Measurements from ENCODE around the gene GXYLT2.

GXYLT2 gene, protein sequence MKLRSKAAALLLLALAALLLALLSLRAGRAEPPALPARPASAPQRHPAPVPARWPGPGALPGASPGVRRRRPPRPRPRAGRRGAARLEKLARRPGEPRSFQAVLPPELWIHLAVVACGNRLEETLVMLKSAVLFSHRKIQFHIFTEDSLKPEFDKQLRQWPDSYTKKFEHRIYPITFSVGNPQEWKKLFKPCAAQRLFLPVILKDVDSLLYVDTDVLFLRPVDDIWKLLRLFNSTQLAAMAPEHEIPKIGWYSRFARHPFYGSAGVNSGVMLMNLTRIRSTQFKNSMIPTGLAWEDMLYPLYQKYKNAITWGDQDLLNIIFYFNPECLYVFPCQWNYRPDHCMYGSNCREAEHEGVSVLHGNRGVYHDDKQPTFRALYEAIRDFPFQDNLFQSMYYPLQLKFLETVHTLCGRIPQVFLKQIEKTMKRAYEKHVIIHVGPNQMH

DNA sequence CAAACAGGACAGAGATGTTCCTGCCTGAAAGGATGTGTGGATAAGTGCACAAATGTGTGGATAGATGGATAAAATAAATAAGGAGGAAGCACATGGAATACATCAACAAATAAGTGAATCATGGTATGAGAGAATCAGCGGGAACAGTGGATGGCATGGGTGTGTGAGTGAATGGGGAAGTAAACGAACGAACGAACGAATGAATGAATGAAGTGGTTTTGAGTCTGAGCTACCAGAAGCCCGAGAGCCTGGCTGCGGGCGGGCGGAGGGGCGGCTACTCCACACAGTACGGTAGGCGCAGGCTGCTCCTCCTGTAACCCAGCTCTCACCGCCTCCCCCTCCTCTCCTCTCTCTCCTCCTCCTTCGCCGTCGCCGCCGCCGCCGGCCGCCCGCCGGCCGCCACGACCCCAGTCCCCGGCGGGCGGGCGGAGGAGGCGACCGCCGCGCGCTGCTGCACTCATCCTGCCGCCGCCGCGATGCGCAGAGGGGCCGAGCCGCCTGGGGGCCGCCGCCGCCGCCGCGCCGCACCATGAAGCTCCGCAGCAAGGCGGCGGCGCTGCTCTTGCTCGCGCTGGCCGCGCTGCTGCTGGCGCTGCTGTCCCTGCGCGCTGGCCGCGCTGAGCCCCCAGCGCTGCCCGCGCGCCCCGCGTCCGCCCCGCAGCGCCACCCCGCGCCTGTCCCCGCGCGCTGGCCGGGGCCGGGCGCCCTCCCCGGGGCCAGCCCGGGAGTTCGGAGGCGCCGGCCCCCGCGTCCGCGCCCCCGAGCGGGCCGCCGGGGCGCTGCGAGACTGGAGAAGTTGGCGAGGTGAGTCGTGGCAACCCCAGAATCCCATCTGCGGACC lies at the start of gene GXYLT2:
Gene GXYLT2 (plus strand): TSS at position 342 of the 841 bp plus-strand sequence. CDS start 188 bp downstream, at position 530.
- DNase-seq (ENCODE audit: low read depth): no peak

DNA sequence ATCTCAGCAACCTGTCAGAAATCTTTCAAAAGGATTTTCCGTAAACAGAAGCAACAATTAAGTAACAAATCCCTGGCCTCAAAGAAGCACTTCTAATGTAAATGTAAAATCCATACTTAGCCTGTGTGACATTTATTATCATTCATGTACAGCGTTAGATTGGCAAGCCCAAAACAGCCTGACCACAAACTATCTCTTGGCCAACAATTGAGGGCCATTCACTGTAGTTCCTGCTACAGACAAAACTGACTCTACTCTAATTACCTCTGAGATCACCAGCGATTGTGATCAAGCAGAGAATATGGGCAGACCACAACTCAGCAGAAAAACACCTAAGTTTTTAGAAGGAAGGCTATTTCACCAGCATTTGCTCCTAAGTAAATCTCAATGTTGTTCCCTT lies 48.8 kb upstream of the GXYLT2 start:
- no peak for DNase-seq (ENCODE audit: low read depth)

DNA sequence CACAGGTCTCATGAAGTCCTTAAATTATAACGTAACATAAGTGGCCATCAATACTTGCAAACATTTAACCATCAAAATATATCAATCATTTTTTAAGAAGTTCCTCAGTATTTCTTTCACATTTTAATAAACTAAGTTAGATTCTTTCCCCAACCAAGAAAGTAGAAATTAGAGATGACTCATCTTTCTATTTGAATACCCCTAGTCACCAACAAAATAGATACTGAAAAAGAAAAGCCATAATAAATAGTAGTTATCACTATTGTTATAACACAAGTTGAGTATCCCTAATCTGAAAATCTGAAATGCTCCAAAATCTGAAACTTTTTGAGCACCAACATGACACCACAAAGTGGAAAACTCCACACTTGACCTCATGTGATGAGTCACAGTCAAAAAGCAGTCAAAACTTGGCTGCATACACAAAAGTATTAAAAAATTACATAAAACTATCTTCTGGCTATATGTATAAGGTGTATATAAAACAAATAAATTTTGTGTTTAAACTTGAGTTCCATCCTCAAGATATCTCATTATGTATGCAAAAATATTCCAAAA lies 43.3 kb upstream of the GXYLT2 start:
- DNase-seq (ENCODE audit: low read depth): no peak

DNA sequence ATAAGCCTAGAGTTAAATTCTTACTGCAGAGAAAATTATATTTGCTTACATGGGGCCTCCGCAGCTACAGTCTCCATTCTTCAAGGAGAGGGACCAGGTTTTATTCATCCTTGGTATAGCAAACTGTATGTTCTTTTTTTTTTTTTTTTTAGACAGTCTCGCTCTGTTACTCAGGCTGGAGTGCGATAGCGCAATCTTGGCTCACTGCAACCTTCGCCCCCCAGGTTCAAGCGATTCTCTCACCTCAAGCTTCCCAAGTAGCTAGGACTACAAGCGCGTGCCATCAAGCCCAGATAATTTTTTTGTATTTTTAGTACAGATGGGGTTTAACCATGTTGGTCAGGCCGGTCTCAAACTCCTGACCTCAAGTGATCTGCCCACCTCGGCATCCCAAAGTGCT lies 41.7 kb upstream of the GXYLT2 start:
- no peak for DNase-seq (ENCODE audit: low read depth)

DNA sequence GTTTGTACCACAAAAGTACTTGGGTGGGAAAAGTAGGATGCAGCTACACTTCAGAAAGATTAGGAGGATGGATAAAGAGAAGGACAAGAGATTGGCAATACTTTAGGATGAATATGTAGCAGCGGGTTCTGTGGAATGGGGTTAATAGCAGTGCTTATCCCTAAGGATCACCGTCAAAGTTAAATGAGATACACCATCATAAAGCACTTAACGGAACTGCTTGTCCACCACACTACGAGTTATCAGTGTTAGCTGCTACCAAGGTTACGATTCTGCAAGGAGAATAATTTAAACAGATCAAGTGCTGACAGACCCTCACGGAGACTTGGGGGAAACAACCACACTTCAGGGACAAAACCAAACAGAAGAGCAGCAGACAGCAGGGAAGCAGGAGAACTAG lies 40.6 kb upstream of the GXYLT2 start:
- no peak for DNase-seq (ENCODE audit: low read depth)

DNA sequence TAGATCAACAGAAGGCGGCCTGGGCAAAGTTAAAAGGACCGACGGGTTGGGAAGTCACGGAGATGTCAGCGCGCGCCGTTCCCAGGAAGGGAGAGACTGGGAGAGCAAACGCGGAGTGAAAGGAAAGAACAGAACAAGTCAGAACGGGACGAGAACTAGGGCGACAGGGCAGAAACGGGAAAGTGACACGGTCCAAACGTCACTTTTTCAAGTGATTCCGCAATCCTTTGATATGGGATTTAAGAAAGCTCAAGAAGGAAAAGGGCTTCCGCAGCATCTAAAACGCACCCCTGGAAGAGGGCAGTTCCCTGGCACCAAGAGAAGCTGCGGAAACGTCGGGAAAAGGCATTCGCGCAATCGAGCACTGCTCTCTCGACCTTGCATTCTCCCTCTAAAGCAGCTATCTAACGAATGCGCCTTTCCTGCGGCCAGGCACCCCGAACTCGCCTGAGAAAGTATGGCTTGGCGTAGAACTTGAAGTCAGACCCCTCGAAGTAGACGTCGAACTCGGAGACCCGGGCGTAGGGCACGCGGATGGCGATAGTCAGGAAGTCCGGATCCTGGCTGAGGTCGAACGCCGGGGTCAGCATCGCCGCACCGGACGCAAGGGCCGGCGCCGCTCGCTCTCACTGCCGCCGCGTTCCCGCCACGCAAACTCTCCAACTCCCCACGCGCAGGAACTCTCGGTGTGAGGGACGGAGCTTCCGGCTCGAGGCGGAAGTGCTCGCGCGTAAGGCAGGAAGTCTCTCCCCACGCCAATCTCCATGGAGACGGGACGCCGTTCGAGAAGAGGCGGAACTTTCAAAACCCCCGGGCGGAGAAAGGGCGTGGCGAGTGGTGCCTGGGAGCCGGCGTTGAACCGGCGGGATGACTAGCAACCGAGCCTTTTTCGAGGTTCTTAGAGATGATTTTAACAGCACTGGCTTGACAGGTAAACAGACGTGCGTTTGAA lies 39.8 kb upstream of the GXYLT2 start, which contains the start of gene SHQ1:
Gene SHQ1 (minus strand): TSS at position 695 of the 952 bp plus-strand sequence. CDS start 105 bp downstream, at position 590.
- peak; percentile 87 for DNase-seq (ENCODE audit: low read depth)

DNA sequence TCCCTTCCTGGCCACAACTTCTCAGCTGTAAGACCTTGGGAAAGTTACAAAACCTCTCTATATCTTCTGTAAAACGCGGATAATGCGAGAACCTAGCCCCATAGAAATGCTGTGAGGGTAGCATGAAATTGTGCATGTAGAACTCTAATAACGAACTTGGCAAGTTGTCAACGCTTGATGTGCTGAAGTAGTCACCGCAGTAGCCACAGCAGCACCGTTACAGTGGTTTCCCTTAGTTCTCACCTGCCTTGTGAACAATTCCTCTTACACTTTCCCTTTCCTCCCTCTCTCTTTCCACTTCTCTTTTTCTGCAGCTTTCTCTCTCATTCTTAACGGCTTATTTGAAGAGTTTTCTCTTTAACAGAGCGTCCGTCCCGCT lies 39.2 kb upstream of the GXYLT2 start:
- no peak for DNase-seq (ENCODE audit: low read depth)

DNA sequence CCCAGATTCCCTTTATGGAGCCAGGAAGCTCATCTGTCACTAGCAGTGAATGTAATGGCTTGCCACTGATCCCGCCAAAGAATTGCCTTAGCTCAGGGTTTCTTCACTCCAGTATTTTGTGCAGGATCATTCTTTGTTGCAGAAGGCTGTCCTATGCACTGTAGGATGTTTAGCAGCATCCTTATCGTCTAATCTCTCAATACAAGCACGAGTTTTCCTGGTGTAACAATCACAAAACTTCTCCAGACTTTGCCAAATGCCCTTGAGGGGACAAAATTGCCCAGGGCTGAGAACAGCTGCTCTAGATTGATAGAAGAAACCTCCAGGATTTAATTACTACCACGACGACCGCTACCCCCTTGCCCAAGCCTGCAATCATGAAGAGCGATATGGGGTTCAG lies 32.8 kb upstream of the GXYLT2 start:
- DNase-seq (ENCODE audit: low read depth): no peak

DNA sequence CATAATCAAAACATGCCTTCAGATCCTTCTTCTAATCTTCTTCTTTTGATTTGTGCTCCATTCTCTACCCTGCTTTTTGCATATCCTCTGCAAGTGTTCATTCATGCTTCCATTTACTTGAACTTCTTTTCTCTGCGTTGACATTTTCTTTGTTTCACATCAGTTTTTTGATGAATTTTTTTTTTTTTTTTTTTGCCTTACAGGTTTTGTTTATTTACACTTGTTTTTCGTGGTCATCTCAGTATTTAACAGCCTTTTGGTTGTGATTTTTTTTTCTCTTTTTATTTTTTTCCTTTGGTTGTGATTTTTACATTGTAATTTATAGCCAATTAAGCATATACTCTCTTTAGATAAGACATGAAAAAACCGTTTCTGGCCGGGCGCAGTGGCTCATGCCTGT lies 27.8 kb upstream of the GXYLT2 start:
- no peak for DNase-seq (ENCODE audit: low read depth)

DNA sequence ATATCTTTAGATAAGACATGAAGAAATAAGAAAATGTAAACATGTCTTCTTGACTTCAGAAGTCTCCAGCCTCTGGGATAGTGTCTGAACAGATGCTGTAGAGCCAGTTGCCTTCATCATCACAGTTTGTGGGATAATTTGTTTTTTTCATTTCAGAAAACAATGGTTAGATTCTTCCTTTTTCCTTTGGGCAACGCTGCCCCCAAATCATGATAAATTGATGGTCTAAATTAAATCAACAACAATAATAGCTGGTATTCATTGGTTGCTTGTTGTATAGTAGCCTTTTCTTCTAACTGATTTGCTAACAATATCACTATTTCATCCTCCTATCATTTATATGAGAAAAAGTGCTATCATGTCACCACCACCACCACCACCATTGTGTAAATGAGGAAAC lies 27.0 kb upstream of the GXYLT2 start:
- no peak for DNase-seq (ENCODE audit: low read depth)

DNA sequence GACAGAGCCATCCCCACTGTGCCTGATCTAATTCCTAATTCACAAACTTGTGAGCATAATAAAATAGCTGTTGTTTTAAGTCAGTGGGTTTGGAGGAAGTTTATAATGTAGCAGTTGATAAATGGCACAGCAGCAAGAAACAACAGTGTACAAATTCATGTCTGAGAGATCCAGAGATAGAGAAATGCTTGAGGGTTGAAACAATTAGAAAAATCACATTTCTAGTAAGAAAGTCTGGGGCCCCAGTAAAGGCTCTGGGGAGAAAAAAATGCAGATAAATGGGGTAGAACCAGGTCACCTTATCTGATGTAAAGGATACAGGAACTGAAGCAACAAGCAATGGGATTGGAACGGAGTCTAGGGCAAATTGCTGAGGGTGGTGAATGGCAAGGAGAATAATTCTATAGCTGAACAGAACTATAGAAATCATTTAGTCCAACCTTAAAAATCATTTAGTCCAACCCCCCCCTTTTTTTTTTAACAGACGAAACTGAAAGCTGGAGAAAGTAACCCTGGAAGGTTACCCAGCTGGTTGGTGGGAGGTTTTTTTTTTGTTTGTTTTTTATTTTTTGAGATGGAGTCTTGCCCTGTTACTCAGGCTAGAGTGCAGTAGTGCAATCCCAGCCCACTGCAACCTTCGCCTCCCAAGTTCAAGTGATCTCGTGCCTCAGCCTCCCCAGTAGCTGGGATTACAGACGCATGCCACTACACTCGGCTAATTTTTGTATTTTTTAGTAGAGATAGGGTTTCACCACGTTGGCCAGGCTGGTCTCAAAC lies 25.3 kb upstream of the GXYLT2 start:
- no peak for DNase-seq (ENCODE audit: low read depth)

DNA sequence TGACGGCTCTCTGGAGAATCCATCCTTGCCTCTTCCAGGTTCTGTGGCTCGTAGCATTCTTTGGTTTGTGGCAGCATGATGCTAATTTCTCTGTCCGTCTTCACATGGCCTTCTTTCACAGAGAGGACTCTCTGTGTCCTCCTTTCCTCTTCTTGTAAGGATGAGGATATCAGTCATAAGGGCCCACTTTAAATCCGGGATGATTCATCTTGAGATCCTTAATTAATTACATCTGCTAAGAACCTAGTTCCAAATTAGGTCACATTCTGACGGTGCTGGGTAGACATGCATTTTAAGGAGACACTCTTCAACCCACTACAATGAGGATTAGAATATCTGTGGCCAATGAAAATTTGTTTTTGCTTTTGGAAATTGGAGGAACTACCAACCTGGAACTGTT lies 15.7 kb upstream of the GXYLT2 start:
- DNase-seq (ENCODE audit: low read depth): no peak

DNA sequence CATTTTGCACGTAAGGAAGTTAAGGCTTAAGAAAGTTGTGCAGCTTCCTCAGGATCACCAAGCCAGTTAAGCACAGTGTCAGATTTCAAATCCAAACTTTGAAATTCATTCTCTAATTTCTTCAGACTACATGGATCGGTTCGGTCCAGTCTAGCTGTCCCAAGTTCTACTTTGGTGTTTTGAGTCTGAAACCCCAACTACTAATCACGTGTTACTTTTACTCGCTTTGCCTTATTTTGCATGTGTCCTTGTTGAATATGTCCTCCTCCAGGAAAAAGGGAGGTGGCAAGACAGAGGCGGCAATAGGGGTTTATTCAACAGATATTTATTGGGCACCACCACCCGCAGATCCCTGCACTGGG lies 522 bp upstream of the GXYLT2 start:
- no peak for DNase-seq (ENCODE audit: low read depth)

DNA sequence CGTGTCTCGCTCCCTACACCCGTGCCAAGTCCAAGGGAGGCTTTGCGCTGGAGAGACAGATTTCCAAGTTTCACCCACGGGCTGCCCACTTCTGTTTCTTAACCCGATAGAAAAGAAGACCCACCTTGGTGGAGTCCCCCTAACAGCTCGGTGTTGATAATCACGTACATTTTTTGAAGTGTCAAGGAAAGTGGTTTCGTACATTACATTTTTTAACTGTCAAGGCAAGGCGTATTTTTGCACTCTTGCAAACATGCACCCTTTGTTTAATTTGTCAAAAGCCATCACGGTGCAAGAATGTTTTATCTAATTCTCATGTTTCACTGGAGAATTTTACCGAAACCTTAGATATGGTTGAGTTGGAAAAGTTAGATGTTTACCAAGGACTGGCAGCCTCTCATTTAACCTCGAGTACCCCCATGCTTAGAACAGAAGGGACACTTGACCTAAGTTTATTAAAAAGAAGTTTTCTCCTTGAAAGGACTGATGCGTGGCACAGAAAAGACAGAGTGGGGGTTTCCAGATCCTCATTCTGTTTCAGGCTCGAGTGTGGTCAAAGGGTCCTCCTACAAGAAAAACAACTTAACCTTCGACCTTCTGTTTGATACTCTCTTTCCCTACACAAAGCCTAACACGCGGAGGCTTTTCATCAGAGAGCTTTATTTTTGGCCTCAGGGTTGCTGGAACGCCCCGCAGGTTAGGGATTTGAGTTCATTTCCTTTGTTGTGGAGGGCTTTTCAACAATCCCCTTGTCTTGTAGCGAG lies 882 bp downstream of the GXYLT2 start:
- no peak for DNase-seq (ENCODE audit: low read depth)

DNA sequence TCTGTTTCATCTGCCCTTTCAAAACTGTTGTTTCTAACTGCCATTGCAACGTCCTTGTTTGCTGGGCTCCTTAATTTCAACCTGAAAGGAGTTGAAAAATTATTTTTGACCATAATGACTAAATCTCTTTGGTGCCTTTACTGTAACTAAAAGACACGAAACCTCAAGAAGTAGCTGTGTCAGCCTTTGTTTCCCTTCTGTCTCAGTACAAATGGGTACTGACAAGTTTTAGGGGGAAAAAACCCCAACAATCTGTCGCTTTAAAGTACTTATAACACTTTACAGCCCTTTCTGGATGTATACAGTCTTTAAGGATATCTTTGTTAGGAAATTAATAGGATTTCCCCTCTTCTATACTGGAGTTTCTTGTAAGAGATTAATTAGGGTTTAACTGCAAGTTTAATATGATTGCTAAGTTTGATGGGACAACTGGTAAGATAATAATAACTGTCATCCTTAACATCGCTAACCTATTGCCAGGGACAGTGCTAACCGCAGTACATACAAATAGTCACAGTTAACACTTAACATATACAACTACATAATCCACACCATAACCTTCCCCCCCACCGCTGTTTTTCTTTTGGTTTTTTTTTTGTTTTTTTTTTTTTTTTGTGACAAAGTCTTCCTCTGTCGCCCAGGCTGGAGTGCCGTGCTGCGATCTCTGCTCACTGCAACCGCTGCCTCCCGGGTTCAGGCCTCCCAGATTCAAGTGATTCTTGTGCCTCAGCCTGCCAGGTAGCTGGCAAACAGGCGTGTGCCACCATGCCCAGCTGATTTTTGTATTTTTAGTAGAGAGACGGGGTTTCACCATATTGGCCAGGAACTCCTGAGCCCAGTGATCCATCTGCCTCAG lies 1.7 kb downstream of the GXYLT2 start:
- DNase-seq (ENCODE audit: low read depth): no peak

DNA sequence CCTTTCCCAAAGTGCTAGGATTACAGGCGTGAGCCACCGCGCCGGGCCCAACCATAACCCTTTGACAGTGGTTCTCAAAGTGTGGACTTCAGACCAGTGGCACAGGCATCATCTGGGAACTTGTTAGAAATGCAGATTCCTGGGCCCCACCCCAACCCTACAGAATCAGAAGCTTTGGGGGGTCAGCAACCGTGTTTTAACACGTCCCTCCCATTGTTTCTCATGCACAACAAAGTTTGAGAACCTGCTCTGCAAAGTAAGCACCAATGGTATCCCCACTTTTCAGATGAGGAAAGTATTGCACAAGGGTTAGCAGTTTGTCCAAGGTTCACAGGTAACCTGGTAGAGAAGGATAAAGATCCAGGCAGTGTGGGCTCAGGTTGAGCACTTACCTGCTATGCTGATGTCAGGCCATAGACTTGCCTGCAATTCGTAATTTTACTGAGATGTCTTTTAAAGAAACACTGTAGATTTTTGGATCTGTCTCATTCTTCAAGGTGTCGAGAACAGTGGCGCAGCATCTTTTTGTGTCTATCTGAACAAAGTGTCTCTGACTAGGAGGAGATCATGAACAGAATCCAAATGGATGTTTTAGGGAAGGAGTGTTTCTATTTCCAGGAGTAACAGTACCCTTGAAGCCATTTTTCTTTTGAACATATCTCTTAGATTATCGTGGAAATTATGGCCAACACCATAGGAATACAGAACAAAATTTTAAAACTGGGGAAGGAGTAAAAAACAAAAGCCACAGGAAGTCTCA lies 2.5 kb downstream of the GXYLT2 start:
- DNase-seq (ENCODE audit: low read depth): no peak

DNA sequence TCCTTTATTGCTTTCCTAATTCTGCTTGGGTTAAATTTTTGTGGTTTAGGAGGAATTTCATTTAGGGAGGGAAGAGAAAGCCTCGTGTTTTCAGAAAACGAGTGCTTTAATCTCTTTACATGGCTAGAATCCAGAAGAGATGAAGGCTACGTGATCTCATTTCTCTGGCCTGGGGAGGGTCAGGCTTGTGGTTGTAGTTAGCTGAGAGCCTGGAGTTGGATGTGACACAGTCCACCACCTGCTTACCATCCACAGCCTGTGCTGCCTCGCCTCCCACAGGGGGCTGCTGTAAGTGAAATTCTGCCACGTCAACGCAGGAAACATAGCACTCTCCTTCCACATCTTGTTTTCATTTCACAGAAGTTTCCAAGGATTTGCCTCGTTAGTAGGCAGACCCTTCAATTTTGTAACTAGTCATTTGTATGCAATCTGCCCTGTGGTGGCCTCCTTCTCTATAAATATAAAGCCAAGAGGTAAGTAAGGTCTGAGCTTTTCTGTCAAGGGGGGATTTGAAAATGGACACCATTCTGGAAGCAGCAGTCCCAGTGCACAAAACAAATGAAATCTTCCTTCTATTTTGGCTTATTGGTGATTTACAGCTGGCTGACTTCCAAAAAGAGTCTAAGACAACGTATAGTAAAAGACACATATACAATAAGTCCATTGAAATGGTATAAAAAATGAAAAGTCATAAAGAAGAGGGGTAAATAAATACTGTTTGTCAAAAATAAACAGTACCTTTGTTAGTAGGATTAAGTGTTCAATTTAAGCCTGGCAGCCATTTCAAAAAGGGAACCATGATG lies 3.4 kb downstream of the GXYLT2 start:
- DNase-seq (ENCODE audit: low read depth): no peak
